B cell (primary cell): Measurements from ENCODE around the gene CD6.

Experiments
- CTCF ChIP-seq: fragments of 200-600 bp; IDR thresholded peaks from one replicate; pipeline ENCODE4 v1.8.0; 2022; ENCODE audit warnings: antibody characterized with exemption, mild to moderate bottlenecking
- EZH2 ChIP-seq: IDR thresholded peaks from 2 replicates; pipeline ENCODE4 v1.6.1; 2012; ENCODE audit warnings: borderline replicate concordance, low read depth, mild to moderate bottlenecking, moderate library complexity, low read length; ENCODE audit not compliant: insufficient read depth, poor library complexity, severe bottlenecking

GRCh38 chr11:61045271-61045670 is 73.8 kb downstream of the CD6 start:
- TF ChIP-seq CTCF = no peak
- TF ChIP-seq EZH2 = no peak
